ENCODE measurements around the gene POLR1A.
"Not testable (repeated sequence)": the region's sequence is repeated elsewhere in the genome, so short reads cannot be mapped to it uniquely, and the experiment has no call there.

The POLR1A gene

GRCh38 chr2:85998071-85998991 lies 107.4 kb downstream of the POLR1A start:
- no peak for DNase-seq (ENCODE audit: low read depth)

DNA sequence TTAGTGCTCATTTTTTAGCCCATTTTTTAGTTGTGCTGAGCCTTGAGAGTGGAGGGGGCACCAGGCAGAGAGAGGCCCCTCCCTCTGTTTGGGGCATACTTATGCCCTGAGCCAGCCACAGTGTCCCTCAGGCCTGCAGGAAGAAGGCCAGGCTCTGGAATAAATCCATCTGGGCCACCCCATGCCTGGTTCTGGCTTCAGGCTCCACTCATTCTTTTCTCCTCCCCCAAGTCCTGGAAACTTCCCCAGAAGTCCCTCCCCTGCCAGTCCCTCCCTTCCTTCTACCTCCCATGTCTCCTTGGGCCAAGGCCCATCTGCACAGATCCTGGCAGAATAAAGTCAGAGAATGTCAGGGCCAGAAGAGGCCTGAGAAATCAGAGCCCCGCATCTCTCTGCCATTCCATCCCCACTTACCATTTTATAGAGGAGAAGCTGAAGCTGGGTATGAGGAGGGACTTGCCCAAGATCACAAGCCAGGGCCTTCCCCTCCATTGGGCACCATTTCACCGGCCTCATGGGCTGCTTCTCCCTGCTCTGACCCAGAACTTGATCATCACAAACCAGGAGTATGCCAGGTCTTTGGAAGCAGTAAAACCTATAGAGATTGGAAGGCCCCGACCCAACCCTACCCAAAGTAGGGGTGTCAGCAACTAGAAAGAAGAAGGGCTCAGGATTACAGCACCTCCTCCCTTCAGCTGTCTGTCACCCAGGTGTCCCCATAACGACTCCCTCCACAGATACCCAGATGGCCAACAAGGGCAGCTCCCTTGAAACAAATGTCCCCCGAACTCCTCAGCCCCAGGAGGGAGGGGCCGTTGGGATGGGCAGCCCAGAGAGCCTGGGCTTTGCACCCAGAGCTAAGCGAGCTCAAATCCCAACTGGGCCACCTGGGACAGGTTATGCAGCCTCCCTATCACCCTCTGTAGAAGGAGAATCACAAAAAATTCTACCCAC lies 108.4 kb downstream of the POLR1A start:
- no peak for DNase-seq (ENCODE audit: low read depth)

GRCh38 chr2:85996591-85996990 lies 109.1 kb downstream of the POLR1A start:
- peak; percentile 78 for DNase-seq (ENCODE audit: low read depth)

DNA sequence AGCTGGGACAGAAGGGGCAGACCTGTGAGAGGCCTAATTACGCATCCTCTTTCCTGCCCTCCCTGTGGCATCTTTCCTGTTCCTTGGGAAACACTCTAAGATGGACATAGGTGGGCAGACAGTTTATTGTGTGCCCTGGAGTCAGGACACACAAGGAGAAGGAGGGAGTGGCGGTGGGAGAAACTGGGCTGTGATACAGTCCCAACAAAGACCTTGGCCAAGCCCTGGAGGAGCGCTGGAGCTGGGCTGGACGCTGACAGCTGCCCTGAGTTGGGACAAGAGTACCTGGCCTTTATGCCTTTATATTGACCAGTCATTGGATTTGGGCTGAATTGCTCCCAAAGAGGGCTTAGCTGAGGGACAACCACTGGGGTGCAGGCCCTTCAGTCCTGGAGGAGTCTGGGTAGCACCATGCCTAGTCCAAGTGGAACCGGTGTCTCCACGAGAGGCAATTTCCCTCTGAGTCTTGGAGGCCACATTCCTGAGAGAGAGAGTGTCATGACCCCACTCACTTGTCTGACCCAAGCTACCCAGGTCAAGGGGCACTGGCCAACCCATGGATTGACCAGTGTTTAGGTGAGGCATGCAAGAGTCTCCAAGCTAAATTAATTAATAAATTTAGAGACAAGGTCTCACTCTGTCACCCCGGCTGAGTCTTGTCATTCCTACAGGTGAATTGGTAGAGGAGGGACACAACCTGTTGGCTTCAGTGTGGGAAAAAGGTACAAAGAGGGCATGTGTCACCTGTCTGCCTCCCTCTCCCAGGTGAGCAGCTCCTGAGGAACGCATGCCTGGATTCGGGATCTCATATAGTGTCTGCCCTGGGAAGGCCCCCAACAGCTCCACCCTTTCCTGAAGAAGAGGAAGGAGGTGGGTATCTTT lies 109.8 kb downstream of the POLR1A start:
- no peak for DNase-seq (ENCODE audit: low read depth)

GRCh38 chr2:85994897-85995647 lies 110.6 kb downstream of the POLR1A start:
- no peak for DNase-seq (ENCODE audit: low read depth)

DNA sequence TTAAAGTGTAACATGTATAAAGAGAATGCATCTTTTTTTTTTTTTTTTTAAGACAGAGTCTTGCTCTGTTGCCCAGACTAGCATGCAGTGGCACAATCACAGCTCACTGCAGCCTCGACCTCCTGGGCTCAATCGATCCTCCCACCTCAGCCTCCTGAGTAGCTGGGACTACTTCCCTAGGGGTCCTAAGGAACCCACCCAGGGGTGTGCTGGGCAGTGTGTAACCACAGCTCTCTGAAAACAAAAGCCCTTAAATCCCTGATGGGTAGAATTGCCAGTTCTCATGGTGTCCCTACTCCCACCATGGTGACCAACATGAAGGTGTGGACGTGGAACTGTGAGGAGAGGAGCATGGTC lies 111.3 kb downstream of the POLR1A start:
- no peak for DNase-seq (ENCODE audit: low read depth)

- DNase-seq (ENCODE audit: low read depth) = no peak
These were observed 113.1 kb downstream of the POLR1A start for GRCh38 chr2:85992611-85993010.

- not testable (repeated sequence) for DNase-seq (ENCODE audit: low read depth)
These were observed 113.6 kb downstream of the POLR1A start for GRCh38 chr2:85992053-85992452.

- DNase-seq (ENCODE audit: low read depth) = no peak
These were observed 115.6 kb downstream of the POLR1A start for GRCh38 chr2:85990084-85990483.

DNA sequence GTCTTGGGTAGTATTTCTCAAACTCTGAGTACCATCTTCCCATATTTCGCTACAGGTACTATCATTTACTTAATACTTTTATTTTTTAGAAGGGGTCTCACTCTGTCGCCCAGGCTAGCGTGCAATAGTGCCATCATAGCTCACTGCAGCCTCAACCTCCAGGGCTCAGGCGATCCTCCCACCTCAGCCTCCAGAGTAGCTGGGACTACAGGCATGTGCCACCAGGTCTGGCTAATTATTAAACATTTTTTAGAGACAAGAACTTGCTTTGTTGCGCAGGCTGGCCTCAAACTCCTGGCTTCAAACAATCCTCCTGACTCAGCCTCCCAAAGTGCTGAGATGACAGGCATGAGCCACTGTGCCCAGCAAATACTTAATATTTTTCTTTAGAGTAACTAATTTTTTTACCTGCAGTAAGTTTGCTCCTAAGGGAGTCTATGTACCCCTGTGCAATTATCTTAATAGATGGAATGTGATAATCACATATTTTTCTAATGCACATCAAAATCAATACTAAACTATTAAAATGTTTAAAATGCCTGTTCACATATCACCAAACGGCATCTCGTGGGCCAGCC lies 116.3 kb downstream of the POLR1A start:
- no peak for DNase-seq (ENCODE audit: low read depth)

DNA sequence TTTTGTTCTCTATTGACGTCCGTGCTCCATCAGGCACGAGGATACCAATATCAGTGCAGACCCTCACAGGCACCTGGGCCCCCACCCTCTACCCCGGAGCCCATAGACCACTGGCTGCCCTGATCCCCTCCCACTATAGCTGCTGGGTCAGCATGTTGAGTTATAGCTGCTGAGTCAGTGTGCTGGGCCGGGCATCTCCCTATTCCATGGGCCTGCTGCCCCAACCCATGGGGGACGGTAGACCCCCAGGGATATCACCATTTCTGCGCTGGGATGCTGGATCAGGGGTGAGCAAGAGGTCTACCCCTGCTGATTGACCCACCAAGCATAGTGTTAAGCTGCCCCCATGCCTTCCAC lies 116.8 kb downstream of the POLR1A start:
- no peak for DNase-seq (ENCODE audit: low read depth)

DNA sequence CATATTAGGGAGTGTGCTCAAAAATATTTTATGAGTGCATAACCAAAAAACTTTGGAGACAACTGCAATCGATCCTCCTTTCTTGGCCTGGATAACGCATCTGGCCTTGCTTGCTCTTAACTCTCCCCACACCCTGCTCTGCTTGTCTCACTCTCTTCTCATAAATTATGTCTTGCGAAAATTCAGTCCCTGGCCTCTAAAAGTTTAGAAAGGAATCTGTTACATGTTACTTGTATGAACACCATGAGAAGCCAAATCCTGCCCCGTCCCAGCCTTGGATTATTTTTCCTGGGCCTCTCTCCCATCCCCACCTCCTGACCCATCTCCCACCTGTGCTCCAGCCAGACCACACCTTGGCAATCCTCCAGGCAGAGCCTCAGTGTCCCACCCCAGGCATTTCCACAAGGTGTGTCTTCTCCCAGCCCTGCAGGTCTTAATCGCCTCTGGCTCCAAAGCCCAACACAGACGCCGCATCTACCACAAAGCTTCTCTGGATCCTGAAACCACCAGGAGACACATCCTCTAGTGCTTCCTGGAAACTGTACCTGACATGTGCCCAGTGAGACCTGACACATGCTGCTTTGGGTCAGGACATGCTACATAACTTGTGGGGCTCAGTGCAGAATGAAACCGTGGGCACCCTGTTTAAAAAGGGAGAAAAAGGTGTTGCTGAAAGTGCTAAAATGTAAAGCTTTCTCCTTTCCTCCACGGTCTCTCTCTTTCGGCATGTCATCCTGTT lies 117.3 kb downstream of the POLR1A start:
- DNase-seq (ENCODE audit: low read depth) = no peak

DNA sequence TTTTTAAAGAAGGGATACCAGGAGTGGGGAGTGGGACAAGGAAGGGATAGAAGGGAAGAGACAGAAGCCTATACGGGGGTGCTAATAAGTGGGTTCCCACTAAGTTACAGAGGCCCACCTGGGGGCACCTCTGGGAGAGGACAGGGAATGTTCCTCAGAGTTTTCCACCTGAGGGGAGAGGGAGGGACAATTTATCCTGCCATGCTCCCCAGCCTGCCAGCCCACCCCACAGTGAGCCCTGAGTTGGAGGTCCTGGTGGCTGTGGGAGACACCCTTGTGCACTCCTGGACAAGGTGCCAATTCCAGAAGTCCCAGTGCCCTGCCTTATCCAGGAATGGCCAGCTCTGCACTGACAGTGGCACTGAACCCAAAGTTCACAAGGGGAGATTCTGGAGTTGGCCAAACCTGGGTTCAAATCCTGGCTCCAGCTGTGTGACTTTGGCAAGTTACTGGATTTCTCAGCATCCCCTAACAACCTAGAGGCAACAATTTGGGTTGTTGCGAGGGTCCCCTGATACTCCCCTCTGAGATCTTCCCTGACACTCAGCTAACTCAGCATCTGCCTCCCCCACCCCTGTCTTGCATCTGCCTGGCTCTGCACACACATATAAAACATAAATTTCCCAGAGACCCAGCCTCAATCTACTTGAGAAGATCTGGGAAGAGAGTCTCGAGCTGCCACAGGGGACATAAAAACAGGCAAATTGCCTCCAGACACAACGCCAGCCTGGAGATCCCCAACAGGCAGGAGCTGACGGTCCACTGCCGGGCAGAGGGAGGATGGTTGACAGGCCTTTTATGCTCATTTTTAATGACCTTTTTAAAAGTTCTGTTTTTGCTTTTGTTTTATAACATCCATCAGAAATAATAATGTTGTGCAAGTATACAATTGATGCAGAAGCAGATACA lies 118.2 kb downstream of the POLR1A start:
- no peak for DNase-seq (ENCODE audit: low read depth)

DNA sequence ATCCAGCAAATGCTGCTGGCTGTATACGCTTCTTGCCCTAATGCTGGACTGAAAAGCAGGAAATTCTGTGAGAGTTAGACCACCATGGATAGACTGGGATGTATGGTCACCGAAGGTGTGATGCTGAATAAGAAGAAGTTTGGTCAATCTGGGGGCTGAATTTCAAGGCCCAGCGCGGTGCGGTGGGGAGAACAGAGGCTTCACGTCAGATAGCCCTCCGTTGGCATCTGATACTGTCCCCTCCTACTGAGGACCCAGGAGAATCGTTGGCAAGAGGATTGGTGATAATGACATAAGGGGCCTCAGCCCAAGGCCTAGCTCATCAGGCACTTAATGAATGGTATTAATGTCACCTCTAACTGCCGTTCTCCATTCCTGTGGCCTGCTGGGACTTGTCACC lies 119.6 kb downstream of the POLR1A start:
- no peak for DNase-seq (ENCODE audit: low read depth)

GRCh38 chr2:85984788-85985187 lies 120.9 kb downstream of the POLR1A start:
- DNase-seq (ENCODE audit: low read depth) = no peak

DNA sequence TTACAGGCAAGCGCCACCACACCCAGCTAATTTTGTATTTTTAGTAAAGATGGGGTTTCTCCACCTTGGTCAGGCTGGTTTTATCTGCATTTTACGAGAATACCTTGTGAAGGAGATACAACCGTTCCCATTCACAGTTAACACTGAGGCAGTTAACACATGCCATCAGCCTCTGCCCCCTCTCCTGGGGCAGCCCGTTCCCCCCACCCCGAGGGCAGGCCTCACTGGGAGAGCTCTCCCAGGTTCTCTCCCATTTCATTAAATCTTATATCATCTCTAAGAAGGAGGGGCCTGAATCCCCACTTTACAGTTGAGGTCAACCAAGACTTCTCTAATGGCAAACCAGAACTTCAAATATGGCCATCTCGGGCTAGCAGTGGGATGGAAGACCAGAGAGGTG lies 121.9 kb downstream of the POLR1A start:
- DNase-seq (ENCODE audit: low read depth) = no peak

- DNase-seq (ENCODE audit: low read depth) = no peak
These were observed 124.0 kb downstream of the POLR1A start for GRCh38 chr2:85981579-85982247.
